Breast epithelium (tissue), 3 donors: ENCODE measurements around the gene CDCP2.

Source experiments
- POLR2A ChIP-seq: fragments of 450-650 bp; IDR thresholded peaks from one replicate; pipeline ENCODE4 v1.6.1; 2016; ENCODE audit warnings: antibody characterized with exemption, mild to moderate bottlenecking, moderate library complexity
- TF ChIP-seq, protein P1 (sequence below), 3 donors: fragments of 450-650 bp; IDR thresholded peaks; one replicate each; pipeline ENCODE4 v1.5.1; 2016 to 2017; ENCODE audit warnings: antibody characterized with exemption in 3 of 3, mild to moderate bottlenecking in 3 of 3, moderate library complexity in 3 of 3

DNA sequence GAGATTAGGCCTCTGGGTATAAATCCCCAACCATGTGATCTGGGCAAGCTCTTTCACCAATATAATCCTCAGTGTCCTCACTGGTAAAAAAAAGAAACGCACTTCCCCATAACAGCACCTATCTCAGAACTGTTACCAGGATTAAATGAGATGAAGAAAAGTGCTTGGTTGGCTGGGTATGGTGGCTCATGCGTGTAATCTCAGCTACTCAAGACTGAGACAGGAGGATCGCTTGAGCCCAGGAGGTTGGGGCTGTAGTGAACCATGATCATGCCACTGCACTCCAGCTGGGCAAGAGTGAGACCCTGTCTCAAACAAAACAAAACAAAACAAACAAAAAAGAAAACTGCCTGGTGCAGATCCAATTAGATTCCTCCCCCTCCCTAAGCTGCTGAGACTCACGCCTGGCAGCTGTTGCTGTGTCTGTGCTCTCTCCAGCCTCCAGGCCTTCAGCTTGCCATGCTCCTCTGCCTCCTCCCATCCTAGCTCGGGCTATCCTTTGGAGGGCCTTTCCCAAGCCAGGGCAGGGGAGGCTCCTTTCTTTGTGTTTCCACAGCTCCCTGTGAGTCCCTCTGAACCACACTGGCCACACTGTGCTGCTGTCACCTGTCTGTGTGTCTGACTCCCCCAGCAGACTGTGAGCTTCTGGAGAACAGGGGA, 28.0 kb upstream of the CDCP2 start:
- TF ChIP-seq, protein P1, sequence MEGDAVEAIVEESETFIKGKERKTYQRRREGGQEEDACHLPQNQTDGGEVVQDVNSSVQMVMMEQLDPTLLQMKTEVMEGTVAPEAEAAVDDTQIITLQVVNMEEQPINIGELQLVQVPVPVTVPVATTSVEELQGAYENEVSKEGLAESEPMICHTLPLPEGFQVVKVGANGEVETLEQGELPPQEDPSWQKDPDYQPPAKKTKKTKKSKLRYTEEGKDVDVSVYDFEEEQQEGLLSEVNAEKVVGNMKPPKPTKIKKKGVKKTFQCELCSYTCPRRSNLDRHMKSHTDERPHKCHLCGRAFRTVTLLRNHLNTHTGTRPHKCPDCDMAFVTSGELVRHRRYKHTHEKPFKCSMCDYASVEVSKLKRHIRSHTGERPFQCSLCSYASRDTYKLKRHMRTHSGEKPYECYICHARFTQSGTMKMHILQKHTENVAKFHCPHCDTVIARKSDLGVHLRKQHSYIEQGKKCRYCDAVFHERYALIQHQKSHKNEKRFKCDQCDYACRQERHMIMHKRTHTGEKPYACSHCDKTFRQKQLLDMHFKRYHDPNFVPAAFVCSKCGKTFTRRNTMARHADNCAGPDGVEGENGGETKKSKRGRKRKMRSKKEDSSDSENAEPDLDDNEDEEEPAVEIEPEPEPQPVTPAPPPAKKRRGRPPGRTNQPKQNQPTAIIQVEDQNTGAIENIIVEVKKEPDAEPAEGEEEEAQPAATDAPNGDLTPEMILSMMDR (IDR thresholded peaks at IDR 0.05): no peak
- TF ChIP-seq POLR2A: no peak
